ENCODE data around the gene PDZD4. TPM values are rescaled to one million over a fixed set of nuclear protein-coding genes. Genes with fewer than 3 reads are reported as not detected.

PDZD4 gene
- total RNA-seq, 1 donor from 2014 or later: 1.8 TPM

DNA sequence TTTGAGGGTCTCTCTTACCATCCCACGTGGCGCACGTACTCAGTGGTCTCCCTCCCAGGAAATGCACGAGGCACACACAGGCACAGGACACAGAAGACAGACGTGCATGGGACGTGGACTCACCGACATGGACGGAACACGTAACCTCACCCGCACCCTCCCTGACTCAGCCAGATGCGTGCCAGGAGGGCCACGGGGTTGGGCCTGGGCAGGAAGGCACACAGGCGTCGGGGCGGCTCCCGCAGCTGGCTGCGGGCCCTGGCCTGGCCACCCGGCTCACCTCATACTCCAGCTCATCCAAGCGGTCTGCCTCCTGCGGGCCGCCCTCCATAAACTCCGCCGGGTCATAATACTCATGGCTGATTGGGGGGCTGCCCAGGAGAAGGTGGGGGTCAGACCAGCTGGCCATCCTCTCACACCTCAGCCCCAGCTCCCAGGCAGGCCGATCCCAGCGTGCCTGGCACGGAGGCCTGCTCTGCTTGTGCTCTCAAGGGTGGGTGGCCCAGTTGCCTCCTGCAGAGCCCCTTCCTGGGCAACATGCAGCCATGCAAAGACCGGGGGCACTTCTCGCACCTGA is 23.3 kb downstream of the PDZD4 start:
- Histone ChIP-seq H3K27me3 (ENCODE audit: control insufficient read depth, insufficient read depth, low read length) (no peaks in the 10 kb centered on the region), H3K36me3 (ENCODE audit: control insufficient read depth, insufficient read depth, low read length) (no peaks in the 10 kb centered on the region), H3K4me3 (ENCODE audit: low read depth, low read length) (no peak overlapping the region)
- TF ChIP-seq, protein P1, sequence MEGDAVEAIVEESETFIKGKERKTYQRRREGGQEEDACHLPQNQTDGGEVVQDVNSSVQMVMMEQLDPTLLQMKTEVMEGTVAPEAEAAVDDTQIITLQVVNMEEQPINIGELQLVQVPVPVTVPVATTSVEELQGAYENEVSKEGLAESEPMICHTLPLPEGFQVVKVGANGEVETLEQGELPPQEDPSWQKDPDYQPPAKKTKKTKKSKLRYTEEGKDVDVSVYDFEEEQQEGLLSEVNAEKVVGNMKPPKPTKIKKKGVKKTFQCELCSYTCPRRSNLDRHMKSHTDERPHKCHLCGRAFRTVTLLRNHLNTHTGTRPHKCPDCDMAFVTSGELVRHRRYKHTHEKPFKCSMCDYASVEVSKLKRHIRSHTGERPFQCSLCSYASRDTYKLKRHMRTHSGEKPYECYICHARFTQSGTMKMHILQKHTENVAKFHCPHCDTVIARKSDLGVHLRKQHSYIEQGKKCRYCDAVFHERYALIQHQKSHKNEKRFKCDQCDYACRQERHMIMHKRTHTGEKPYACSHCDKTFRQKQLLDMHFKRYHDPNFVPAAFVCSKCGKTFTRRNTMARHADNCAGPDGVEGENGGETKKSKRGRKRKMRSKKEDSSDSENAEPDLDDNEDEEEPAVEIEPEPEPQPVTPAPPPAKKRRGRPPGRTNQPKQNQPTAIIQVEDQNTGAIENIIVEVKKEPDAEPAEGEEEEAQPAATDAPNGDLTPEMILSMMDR (IDR thresholded peaks at IDR 0.05; ENCODE audit: insufficient read depth, low read length, poor library complexity, severe bottlenecking): no peak
- no peak for DNase-seq (ENCODE audit: low read depth)

DNA sequence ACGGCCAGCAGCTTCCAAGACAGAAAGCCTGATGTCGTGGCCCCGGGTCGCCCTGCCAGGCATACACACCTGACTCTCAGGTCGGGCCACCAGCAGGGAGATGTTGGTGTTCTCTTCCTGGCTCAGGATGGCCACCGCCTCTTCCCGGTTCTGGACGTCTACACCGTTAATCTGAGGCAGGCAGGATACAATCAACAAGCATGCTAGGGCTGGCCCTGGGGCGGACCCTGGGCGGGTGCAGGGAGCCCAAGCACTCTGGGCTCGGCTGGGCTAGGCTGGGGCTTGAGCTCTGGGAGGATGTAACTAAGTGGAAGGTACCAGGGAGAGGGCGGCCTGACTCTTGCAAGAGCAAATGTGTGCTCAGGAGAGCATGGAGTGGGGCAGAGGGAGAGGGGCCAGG is 24.9 kb downstream of the PDZD4 start:
- Histone ChIP-seq H3K4me3 (ENCODE audit: low read depth, low read length) (no peak overlapping the region), H3K36me3 (ENCODE audit: control insufficient read depth, insufficient read depth, low read length) (no peaks in the 10 kb centered on the region), H3K27me3 (ENCODE audit: control insufficient read depth, insufficient read depth, low read length) (no peaks in the 10 kb centered on the region)
- TF ChIP-seq, protein P1 (IDR thresholded peaks at IDR 0.05; ENCODE audit: insufficient read depth, low read length, poor library complexity, severe bottlenecking): no peak
- no peak for DNase-seq (ENCODE audit: low read depth)

DNA sequence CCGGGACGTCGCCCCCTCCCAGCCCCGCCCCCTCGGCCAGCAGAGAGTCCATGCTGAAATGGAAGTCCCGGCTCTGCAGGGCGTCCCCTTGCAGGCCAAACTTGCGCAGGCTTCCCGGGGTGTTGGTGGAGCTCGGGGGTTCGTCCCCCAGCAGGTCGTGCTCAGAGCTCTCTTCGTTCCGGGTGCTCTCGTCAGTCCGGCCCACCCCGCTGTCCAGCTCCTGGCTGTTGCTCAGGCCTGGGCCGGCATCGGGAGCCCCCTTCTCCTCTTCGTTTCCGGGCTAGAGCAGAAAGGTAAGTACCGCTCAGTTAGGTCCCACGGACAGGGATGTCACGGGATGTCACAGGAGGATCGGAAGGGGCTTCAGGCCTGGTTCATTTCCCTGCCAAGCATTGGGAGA is 25.7 kb downstream of the PDZD4 start:
- H3K36me3 ChIP-seq (ENCODE audit: control insufficient read depth, insufficient read depth, low read length): no peaks in the 10 kb centered on the region
- no peak overlapping the region for H3K4me3 ChIP-seq (ENCODE audit: low read depth, low read length)
- H3K27me3 ChIP-seq (ENCODE audit: control insufficient read depth, insufficient read depth, low read length): no peaks in the 10 kb centered on the region
- no peak for DNase-seq (ENCODE audit: low read depth)
- TF ChIP-seq, protein P1 (IDR thresholded peaks at IDR 0.05; ENCODE audit: insufficient read depth, low read length, poor library complexity, severe bottlenecking): no peak

- no peak for DNase-seq (ENCODE audit: low read depth)
These were observed 26.2 kb downstream of the PDZD4 start for GRCh38 chrX:153804100-153804595.

GRCh38 chrX:153803211-153804099 is 26.9 kb downstream of the PDZD4 start:
- no peak for DNase-seq (ENCODE audit: low read depth)
- no peaks in the 10 kb centered on the region for H3K27me3 ChIP-seq (ENCODE audit: control insufficient read depth, insufficient read depth, low read length)
- H3K4me3 ChIP-seq (ENCODE audit: low read depth, low read length): no peak overlapping the region
- TF ChIP-seq, protein P1 (IDR thresholded peaks at IDR 0.05; ENCODE audit: insufficient read depth, low read length, poor library complexity, severe bottlenecking): no peak
- H3K36me3 ChIP-seq (ENCODE audit: control insufficient read depth, insufficient read depth, low read length): no peaks in the 10 kb centered on the region

More at GRCh38 chrX:153804100-153804595, 26.2 kb downstream of the PDZD4 start:
- Histone ChIP-seq H3K27me3 (ENCODE audit: control insufficient read depth, insufficient read depth, low read length) (no peaks in the 10 kb centered on the region), H3K36me3 (ENCODE audit: control insufficient read depth, insufficient read depth, low read length) (no peaks in the 10 kb centered on the region), H3K4me3 (ENCODE audit: low read depth, low read length) (no peak overlapping the region)
- TF ChIP-seq, protein P1 (IDR thresholded peaks at IDR 0.05; ENCODE audit: insufficient read depth, low read length, poor library complexity, severe bottlenecking): no peak

Data from kidney epithelial cell (primary cell).